CD4-positive, alpha-beta T cell treated with Interleukin-21 for 1 hour (primary cell): ENCODE data around the gene MSL3.

Experiments
- DNase-seq: peaks from one replicate; pipeline ENCODE4 v3.0.0-alpha.2; 2020

The MSL3 gene

GRCh38 chrX:11757719-11758399 lies at the start of gene MSL3:
Gene MSL3 (plus strand): TSS chrX:11758237. CDS start chrX:11758264, 27 bp downstream.
- no peak for DNase-seq

- DNase-seq = no peak
These were observed 35.7 kb upstream of the MSL3 start for GRCh38 chrX:11722304-11722703.

- DNase-seq = peak; percentile 29
These were observed 33.7 kb upstream of the MSL3 start for GRCh38 chrX:11724122-11725017.

- DNase-seq = no peak
These were observed 32.2 kb upstream of the MSL3 start for GRCh38 chrX:11725631-11726442.

- no peak for DNase-seq
These were observed 29.5 kb upstream of the MSL3 start for GRCh38 chrX:11728556-11728955.

- DNase-seq = no peak
These were observed 24.4 kb upstream of the MSL3 start for GRCh38 chrX:11733614-11734013.

- DNase-seq = no peak
These were observed 18.3 kb upstream of the MSL3 start for GRCh38 chrX:11739776-11740175.

- no peak for DNase-seq
These were observed 17.2 kb upstream of the MSL3 start for GRCh38 chrX:11740794-11741193.

GRCh38 chrX:11741574-11741973 lies 16.5 kb upstream of the MSL3 start:
- no peak for DNase-seq

GRCh38 chrX:11745881-11746280 lies 12.2 kb upstream of the MSL3 start:
- DNase-seq = no peak

- DNase-seq = no peak
These were observed 8.0 kb upstream of the MSL3 start for GRCh38 chrX:11750046-11750445.

- no peak for DNase-seq
These were observed 7.3 kb upstream of the MSL3 start for GRCh38 chrX:11750694-11751093.

GRCh38 chrX:11751261-11751660 lies 6.8 kb upstream of the MSL3 start:
- DNase-seq = no peak

GRCh38 chrX:11753668-11754067 lies 4.4 kb upstream of the MSL3 start:
- no peak for DNase-seq

- no peak for DNase-seq
These were observed 2.9 kb upstream of the MSL3 start for GRCh38 chrX:11754958-11755645.

GRCh38 chrX:11755724-11756123 lies 2.3 kb upstream of the MSL3 start:
- no peak for DNase-seq

- DNase-seq = no peak
These were observed 1.4 kb upstream of the MSL3 start for GRCh38 chrX:11756354-11757318.

GRCh38 chrX:11757397-11757718 lies 679 bp upstream of the MSL3 start:
- DNase-seq = no peak

GRCh38 chrX:11758400-11759171 lies 549 bp downstream of the MSL3 start:
- DNase-seq = peak; percentile 92

- DNase-seq = no peak
These were observed 1.1 kb downstream of the MSL3 start for GRCh38 chrX:11759172-11759460.
